GM12878 (cell line): ENCODE measurements around the gene CCDC91. TPM values are rescaled to one million over a fixed set of nuclear protein-coding genes. Genes with fewer than 3 reads are reported as not detected.

Experiments used
- ATAC-seq: fragments of 200-7000 bp; cut with Tn5 transposase; 3 replicates; pipeline ENCODE4 v1.9.1; 2020; ENCODE audit warnings: mild to moderate bottlenecking, moderate library complexity
- BruUV-seq: library from RNA; stranded (reverse); fragments of 400-500 nt; replicated peaks from 2 replicates; lab custom pipeline; 2021; lab: Mats Ljungman, UMichigan
- CTCF ChIA-PET: fragments of 300-600 bp; sonication (Branson Sonifier 250); formaldehyde crosslinking; extraction: SDS; loops from one replicate; lab custom pipeline; 2021; ENCODE audit warnings: inconsistent platforms; lab: Yijun Ruan, JAX
- POLR2A ChIA-PET: fragments of 350-600 bp; formaldehyde crosslinking; extraction: SDS; loops from one replicate; lab custom pipeline; 2021; ENCODE audit warnings: inconsistent platforms; lab: Charles Lee
- RAD21 ChIA-PET: fragments of 300-600 bp; sonication (Branson Sonifier 250); formaldehyde crosslinking; loops from one replicate; lab custom pipeline; 2023; ENCODE audit warnings: antibody characterized with exemption; ENCODE audit not compliant: unreplicated experiment; lab: Charles Lee
- SMC1A ChIA-PET: fragments of 300-600 bp; sonication (Branson Sonifier 250); formaldehyde crosslinking; loops from one replicate; lab custom pipeline; 2023; ENCODE audit not compliant: unreplicated experiment, uncharacterized antibody; lab: Charles Lee
- DNase-seq: peaks from one replicate; pipeline ENCODE4 v3.0.0-alpha.2; 2011; ENCODE audit warnings: low read depth, low spot score
- FAIRE-seq: peaks from 3 replicates; lab custom pipeline; 2011; peaks lifted over from hg19 to GRCh38; lab: Jason Lieb, UNC
- H2AFZ ChIP-seq: 2 replicates; pipeline ENCODE4 v1.6.0; 2011; ENCODE audit warnings: low read depth, low read length, control low read depth; ENCODE audit not compliant: control insufficient read depth
- H3K27ac ChIP-seq: 2 replicates; pipeline ENCODE4 v1.5.1; 2011; ENCODE audit warnings: control low read depth; ENCODE audit not compliant: control insufficient read depth, insufficient read depth
- H3K27me3 ChIP-seq, 2 experiments: replicated peaks in 1 of 2; 2 replicates each; pipeline versions ENCODE4 v1.6.0 to v1.6.1; 2011; ENCODE audit warnings: low read length in 1 of 2; ENCODE audit not compliant: control insufficient read depth in 2 of 2, insufficient read depth in 2 of 2
- H3K36me3 ChIP-seq, 2 experiments: 2 replicates each; pipeline ENCODE4 v1.5.1; 2011; ENCODE audit warnings: low read length in 1 of 2; ENCODE audit not compliant: control insufficient read depth in 2 of 2, insufficient read depth in 2 of 2
- H3K4me1 ChIP-seq: 2 replicates; pipeline ENCODE4 v1.6.1; 2011; ENCODE audit warnings: mild to moderate bottlenecking, low read length, moderate library complexity, mixed read lengths; ENCODE audit not compliant: control insufficient read depth, insufficient read depth
- H3K4me2 ChIP-seq: 2 replicates; pipeline ENCODE4 v1.6.0; 2011; ENCODE audit warnings: control low read depth; ENCODE audit not compliant: control insufficient read depth, insufficient read depth
- H3K4me3 ChIP-seq: fragments of 200-600 bp; sonication (generic); 2 replicates; pipeline ENCODE4 v1.5.1; 2016
- H3K79me2 ChIP-seq: 2 replicates; pipeline ENCODE4 v1.6.0; 2011; ENCODE audit warnings: low read length; ENCODE audit not compliant: control insufficient read depth, insufficient read depth
- H3K9ac ChIP-seq: 2 replicates; pipeline ENCODE4 v1.8.0; 2011; ENCODE audit warnings: low read length, control low read depth, mixed read lengths; ENCODE audit not compliant: control insufficient read depth, insufficient read depth
- H3K9me3 ChIP-seq: replicated peaks from 3 replicates; pipeline ENCODE4 v1.5.1; 2011; ENCODE audit warnings: mild to moderate bottlenecking, low read length; ENCODE audit not compliant: control insufficient read depth, insufficient read depth
- H4K20me1 ChIP-seq: 2 replicates; pipeline ENCODE4 v1.6.0; 2011; ENCODE audit not compliant: control insufficient read depth, insufficient read depth
- GABPA ChIP-seq: IDR thresholded peaks from 2 replicates; pipeline ENCODE4 v1.6.1; 2014; ENCODE audit warnings: antibody characterized with exemption, low read depth, mild to moderate bottlenecking, inconsistent platforms
- IRF4 ChIP-seq: IDR thresholded peaks from 2 replicates; pipeline ENCODE4 v1.6.1; 2011; ENCODE audit warnings: low read depth, low read length
- JUNB ChIP-seq: IDR thresholded peaks from 2 replicates; pipeline ENCODE4 v1.6.1; 2016; ENCODE audit warnings: antibody characterized with exemption, mild to moderate bottlenecking
- MTA2 ChIP-seq: fragments of 450-650 bp; IDR thresholded peaks from 2 replicates; pipeline ENCODE4 v1.6.1; 2016; ENCODE audit warnings: low read depth, mild to moderate bottlenecking, moderate library complexity
- NR2C2 ChIP-seq: IDR thresholded peaks from 2 replicates; pipeline ENCODE4 v1.6.1; 2011; ENCODE audit warnings: borderline replicate concordance, low read depth; ENCODE audit not compliant: control insufficient read depth, insufficient read length
- NR2F1 ChIP-seq: fragments of 450-650 bp; conservative IDR thresholded peaks from 2 replicates; pipeline ENCODE4 v1.6.1; 2017; ENCODE audit warnings: mild to moderate bottlenecking
- SIN3A ChIP-seq: IDR thresholded peaks from 2 replicates; pipeline ENCODE4 v1.6.1; 2012; ENCODE audit warnings: low read depth, low read length, improper control_type of control experiment
- SMAD5 ChIP-seq: IDR thresholded peaks from 2 replicates; pipeline ENCODE4 v1.6.1; 2016; ENCODE audit warnings: antibody characterized with exemption, low read depth
- SMARCA5 ChIP-seq: fragments of 450-650 bp; IDR thresholded peaks from 2 replicates; pipeline ENCODE4 v1.6.1; 2017; ENCODE audit warnings: mild to moderate bottlenecking
- TARDBP ChIP-seq: IDR thresholded peaks from 2 replicates; pipeline ENCODE4 v1.6.1; 2016; ENCODE audit warnings: borderline replicate concordance
- YBX1 ChIP-seq: fragments of 450-650 bp; IDR thresholded peaks from 2 replicates; pipeline ENCODE4 v1.6.1; 2016; ENCODE audit warnings: antibody characterized with exemption
- YY1 ChIP-seq: IDR thresholded peaks from 2 replicates; pipeline ENCODE4 v1.6.1; 2011; ENCODE audit warnings: low read depth, mild to moderate bottlenecking, low read length
- ZBED1 ChIP-seq: IDR thresholded peaks from 2 replicates; pipeline ENCODE4 v1.6.1; 2016; ENCODE audit warnings: borderline replicate concordance
- ZNF384 ChIP-seq: IDR thresholded peaks from 2 replicates; pipeline ENCODE4 v1.6.1; 2012; ENCODE audit warnings: low read depth, mild to moderate bottlenecking, low read length, improper control_type of control experiment, borderline replicate concordance
- WGBS: methylation state at CpG from one replicate; pipeline ENCODE4 v1.1.6; 2016; ENCODE audit warnings: low lambda C conversion rate; ENCODE audit not compliant: insufficient replicate concordance, insufficient coverage; ENCODE audit errors: missing lambda C conversion rate; 5-methylcytosine and 5-hydroxymethylcytosine counted together
- in situ Hi-C: fragments of 300-500 bp; cut with MboI; formaldehyde crosslinking; loops from 9 replicates; pipeline ENCODE4 v1.14.3; 2018; ENCODE audit warnings: mixed read lengths
- intact Hi-C: fragments of 100-400 bp; cut with micrococcal nuclease; formaldehyde crosslinking; loops from one replicate; pipeline ENCODE4 v1.14.2; 2022; ENCODE audit not compliant: unreplicated experiment
- polyA plus RNA-seq, 11 experiments: library from polyadenylated mRNA; depleted of rRNA in 4 of 11; unstranded in 6 of 11; stranded (reverse) in 5 of 11; fragments of >200 nt; fragmentation: Nextera tagmentation in 4 of 11; fragmentation: Illumina TruSeq in 1 of 11; extraction: Ambion mirVana in 4 of 11; extraction: Trizol in 1 of 11; gene quantifications; 1 replicate in 1 of 11; 2 replicates in 10 of 11; pipeline versions ENCODE4 v1.2.1 to v1.2.3, GENCODE V29; 2011 to 2016; ENCODE audit warnings: inconsistent platforms in 2 of 11, missing spikeins in 2 of 11, low read depth in 1 of 11
- total RNA-seq, 4 experiments: library from RNA; depleted of rRNA in 3 of 4; stranded (reverse); fragments of >200 nt in 3 of 4; fragmentation: Illumina TruSeq in 1 of 4; extraction: Trizol in 1 of 4; gene quantifications; 2 replicates each; pipeline versions ENCODE4 v1.2.1 to v1.2.3, GENCODE V29; 2013 to 2021
- TF ChIP-seq, protein P1 (sequence below): IDR thresholded peaks from 2 replicates; pipeline ENCODE4 v1.6.1; 2012; ENCODE audit warnings: low read length, inconsistent platforms
- TF ChIP-seq, protein P2 (sequence below): fragments of 450-650 bp; IDR thresholded peaks from 2 replicates; pipeline ENCODE4 v1.6.1; 2017; ENCODE audit warnings: mild to moderate bottlenecking
- TF ChIP-seq, protein P3 (sequence below): fragments of 450-650 bp; IDR thresholded peaks from 2 replicates; pipeline ENCODE4 v1.6.1; 2016; ENCODE audit warnings: mild to moderate bottlenecking, moderate library complexity, borderline replicate concordance

CCDC91 gene
- total and polyA plus RNA-seq, 10 of the 15 experiments (the other 5 are each of a cell fraction or from before 2014, with no cell fraction given): 6.1 to 24.9 (median 16.5) TPM

GRCh38 chr12:28253161-28253641 is 62.9 kb downstream of the CCDC91 start:
- CTCF ChIA-PET: interaction anchor here (0.8 to 1.2 kb wide), 3 partner anchors 9 to 13 kb away, joined by 3 read pairs; no protein-coding TSS in a partner anchor
- peak; percentile 49 for DNase-seq
- TF ChIP-seq, protein P1, sequence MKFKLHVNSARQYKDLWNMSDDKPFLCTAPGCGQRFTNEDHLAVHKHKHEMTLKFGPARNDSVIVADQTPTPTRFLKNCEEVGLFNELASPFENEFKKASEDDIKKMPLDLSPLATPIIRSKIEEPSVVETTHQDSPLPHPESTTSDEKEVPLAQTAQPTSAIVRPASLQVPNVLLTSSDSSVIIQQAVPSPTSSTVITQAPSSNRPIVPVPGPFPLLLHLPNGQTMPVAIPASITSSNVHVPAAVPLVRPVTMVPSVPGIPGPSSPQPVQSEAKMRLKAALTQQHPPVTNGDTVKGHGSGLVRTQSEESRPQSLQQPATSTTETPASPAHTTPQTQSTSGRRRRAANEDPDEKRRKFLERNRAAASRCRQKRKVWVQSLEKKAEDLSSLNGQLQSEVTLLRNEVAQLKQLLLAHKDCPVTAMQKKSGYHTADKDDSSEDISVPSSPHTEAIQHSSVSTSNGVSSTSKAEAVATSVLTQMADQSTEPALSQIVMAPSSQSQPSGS: peak; percentile 24; the same call in 1 of the 2 replicates
- TF ChIP-seq IRF4 (no peak), ZBED1 (no peak), TARDBP (no peak), SMARCA5 (no peak), YBX1 (no peak), YY1 (0 out of 2 replicates have a peak, but pooled peaks have one; percentile 17), SIN3A (no peak), ZNF384 (no peak), NR2C2 (no peak), JUNB (peak; percentile 63), GABPA (0 out of 2 replicates have a peak, but pooled peaks have one; percentile 7), NR2F1 (no peak), SMAD5 (no peak), MTA2 (0 out of 2 replicates have a peak, but pooled peaks have one; percentile 25)
- TF ChIP-seq, protein P2, sequence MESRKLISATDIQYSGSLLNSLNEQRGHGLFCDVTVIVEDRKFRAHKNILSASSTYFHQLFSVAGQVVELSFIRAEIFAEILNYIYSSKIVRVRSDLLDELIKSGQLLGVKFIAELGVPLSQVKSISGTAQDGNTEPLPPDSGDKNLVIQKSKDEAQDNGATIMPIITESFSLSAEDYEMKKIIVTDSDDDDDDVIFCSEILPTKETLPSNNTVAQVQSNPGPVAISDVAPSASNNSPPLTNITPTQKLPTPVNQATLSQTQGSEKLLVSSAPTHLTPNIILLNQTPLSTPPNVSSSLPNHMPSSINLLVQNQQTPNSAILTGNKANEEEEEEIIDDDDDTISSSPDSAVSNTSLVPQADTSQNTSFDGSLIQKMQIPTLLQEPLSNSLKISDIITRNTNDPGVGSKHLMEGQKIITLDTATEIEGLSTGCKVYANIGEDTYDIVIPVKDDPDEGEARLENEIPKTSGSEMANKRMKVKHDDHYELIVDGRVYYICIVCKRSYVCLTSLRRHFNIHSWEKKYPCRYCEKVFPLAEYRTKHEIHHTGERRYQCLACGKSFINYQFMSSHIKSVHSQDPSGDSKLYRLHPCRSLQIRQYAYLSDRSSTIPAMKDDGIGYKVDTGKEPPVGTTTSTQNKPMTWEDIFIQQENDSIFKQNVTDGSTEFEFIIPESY: no peak
- TF ChIP-seq, protein P3, sequence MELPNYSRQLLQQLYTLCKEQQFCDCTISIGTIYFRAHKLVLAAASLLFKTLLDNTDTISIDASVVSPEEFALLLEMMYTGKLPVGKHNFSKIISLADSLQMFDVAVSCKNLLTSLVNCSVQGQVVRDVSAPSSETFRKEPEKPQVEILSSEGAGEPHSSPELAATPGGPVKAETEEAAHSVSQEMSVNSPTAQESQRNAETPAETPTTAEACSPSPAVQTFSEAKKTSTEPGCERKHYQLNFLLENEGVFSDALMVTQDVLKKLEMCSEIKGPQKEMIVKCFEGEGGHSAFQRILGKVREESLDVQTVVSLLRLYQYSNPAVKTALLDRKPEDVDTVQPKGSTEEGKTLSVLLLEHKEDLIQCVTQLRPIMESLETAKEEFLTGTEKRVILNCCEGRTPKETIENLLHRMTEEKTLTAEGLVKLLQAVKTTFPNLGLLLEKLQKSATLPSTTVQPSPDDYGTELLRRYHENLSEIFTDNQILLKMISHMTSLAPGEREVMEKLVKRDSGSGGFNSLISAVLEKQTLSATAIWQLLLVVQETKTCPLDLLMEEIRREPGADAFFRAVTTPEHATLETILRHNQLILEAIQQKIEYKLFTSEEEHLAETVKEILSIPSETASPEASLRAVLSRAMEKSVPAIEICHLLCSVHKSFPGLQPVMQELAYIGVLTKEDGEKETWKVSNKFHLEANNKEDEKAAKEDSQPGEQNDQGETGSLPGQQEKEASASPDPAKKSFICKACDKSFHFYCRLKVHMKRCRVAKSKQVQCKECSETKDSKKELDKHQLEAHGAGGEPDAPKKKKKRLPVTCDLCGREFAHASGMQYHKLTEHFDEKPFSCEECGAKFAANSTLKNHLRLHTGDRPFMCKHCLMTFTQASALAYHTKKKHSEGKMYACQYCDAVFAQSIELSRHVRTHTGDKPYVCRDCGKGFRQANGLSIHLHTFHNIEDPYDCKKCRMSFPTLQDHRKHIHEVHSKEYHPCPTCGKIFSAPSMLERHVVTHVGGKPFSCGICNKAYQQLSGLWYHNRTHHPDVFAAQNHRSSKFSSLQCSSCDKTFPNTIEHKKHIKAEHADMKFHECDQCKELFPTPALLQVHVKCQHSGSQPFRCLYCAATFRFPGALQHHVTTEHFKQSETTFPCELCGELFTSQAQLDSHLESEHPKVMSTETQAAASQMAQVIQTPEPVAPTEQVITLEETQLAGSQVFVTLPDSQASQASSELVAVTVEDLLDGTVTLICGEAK: no peak

More at GRCh38 chr12:28253161-28253641, 62.9 kb downstream of the CCDC91 start:
- no peaks in the 10 kb centered on the region for H3K36me3 ChIP-seq
- ATAC-seq (peak; percentile 96), FAIRE-seq (peak; percentile 71)
- H3K79me2 ChIP-seq: no peaks in the 10 kb centered on the region; the same call in 1 of the 2 replicates
- in situ Hi-C loops: no loop called here
- peak overlapping the region; percentile 88 for H2AFZ ChIP-seq
- H3K9ac ChIP-seq: peak overlapping the region; percentile 28; the same call in 1 of the 2 replicates
- 17% methylated on average over 3 of the region's 3 CpGs for WGBS
- peak overlapping the region; percentile 35 for H3K4me3 ChIP-seq
- RAD21 ChIA-PET: no interaction called here
- no TSS peak for BruUV-seq
- SMC1A ChIA-PET: interaction anchor here (0.8 to 1.2 kb wide), 6 partner anchors 12 to 749 kb away, joined by 3 to 4 read pairs (median 4); no protein-coding TSS in a partner anchor
- H3K27me3 ChIP-seq: no peaks in the 10 kb centered on the region
- POLR2A ChIA-PET: interaction anchor here (1.0 to 1.3 kb wide), 3 partner anchors 11 to 30 kb away, joined by 3 to 6 read pairs (median 4); no protein-coding TSS in a partner anchor
- H4K20me1 ChIP-seq: no peaks in the 10 kb centered on the region
- H3K9me3 ChIP-seq: no peaks in the 10 kb centered on the region; the same call in 2 of the 3 replicates
- intact Hi-C loops: loop anchor here (2.0 kb wide), 1 partner anchor 62 kb away; the partner anchor contains the start of gene CCDC91
- H3K4me2 ChIP-seq: peak overlapping the region; percentile 66
- H3K27ac ChIP-seq: peak overlapping the region; percentile 62
- H3K4me1 ChIP-seq: peaks cover 6% of the 10 kb centered on the region
